GM12892 (cell line): Measurements from ENCODE around the gene HAO2.

Experiments
- POLR2A ChIP-seq: IDR thresholded peaks from 2 replicates; pipeline ENCODE4 v1.6.1; 2011; ENCODE audit warnings: low read depth, low read length, control low read depth
- POLR2AphosphoS5 ChIP-seq: IDR thresholded peaks from 2 replicates; pipeline ENCODE4 v1.6.1; 2011; ENCODE audit warnings: low read depth, low read length, control low read depth
- TAF1 ChIP-seq: IDR thresholded peaks from 2 replicates; pipeline ENCODE4 v1.6.1; 2011; ENCODE audit warnings: low read depth, mild to moderate bottlenecking, control low read depth, low read length, borderline replicate concordance

- TF ChIP-seq POLR2AphosphoS5 (no peak), POLR2A (no peak), TAF1 (no peak)
Measured at GRCh38 chr1:119353836-119354235, 14.7 kb upstream of the HAO2 start.
